ENCODE data around the gene CNPY1. TPM values are rescaled to one million over a fixed set of nuclear protein-coding genes. Genes with fewer than 3 reads are reported as not detected.

Gene CNPY1
- total RNA-seq, 1 donor from 2014 or later: not detected

DNA sequence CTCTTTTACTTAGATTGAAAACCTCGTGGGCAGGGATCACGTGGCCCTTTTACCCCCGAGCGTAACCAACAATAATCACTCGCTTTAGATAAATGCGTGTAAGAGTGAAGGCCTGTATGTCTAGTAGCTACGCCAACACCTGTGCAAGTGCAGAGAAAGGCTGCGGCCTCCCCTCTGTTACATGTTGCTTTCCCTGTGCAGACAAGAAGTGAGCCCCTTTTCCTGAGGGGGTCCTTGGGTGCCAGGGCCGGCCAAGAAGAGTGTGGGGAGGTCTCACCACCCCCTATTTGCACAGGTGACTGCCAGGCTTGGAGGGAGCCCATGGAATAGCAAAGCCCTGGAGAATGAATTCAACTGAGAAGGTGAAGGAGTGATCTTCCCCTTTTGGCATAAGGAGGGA lies 35.6 kb upstream of the CNPY1 start:
- no peak overlapping the region for H3K4me3 Mint-ChIP-seq
- peaks cover 8% of the 10 kb centered on the region for H3K4me1 Mint-ChIP-seq
- H3K9me3 Mint-ChIP-seq: no peaks in the 10 kb centered on the region
- TF ChIP-seq, protein P1, sequence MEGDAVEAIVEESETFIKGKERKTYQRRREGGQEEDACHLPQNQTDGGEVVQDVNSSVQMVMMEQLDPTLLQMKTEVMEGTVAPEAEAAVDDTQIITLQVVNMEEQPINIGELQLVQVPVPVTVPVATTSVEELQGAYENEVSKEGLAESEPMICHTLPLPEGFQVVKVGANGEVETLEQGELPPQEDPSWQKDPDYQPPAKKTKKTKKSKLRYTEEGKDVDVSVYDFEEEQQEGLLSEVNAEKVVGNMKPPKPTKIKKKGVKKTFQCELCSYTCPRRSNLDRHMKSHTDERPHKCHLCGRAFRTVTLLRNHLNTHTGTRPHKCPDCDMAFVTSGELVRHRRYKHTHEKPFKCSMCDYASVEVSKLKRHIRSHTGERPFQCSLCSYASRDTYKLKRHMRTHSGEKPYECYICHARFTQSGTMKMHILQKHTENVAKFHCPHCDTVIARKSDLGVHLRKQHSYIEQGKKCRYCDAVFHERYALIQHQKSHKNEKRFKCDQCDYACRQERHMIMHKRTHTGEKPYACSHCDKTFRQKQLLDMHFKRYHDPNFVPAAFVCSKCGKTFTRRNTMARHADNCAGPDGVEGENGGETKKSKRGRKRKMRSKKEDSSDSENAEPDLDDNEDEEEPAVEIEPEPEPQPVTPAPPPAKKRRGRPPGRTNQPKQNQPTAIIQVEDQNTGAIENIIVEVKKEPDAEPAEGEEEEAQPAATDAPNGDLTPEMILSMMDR (IDR thresholded peaks at IDR 0.05; ENCODE audit: unreplicated experiment): no peak
- DNase-seq (ENCODE audit: low spot score in 2 of 2, unreplicated experiment in 2 of 2): no peak
- no peak overlapping the region for H3K27ac Mint-ChIP-seq
- no peaks in the 10 kb centered on the region for H3K36me3 Mint-ChIP-seq
- peaks cover 61% of the 10 kb centered on the region for H3K27me3 Mint-ChIP-seq (ENCODE audit: low read depth)

DNA sequence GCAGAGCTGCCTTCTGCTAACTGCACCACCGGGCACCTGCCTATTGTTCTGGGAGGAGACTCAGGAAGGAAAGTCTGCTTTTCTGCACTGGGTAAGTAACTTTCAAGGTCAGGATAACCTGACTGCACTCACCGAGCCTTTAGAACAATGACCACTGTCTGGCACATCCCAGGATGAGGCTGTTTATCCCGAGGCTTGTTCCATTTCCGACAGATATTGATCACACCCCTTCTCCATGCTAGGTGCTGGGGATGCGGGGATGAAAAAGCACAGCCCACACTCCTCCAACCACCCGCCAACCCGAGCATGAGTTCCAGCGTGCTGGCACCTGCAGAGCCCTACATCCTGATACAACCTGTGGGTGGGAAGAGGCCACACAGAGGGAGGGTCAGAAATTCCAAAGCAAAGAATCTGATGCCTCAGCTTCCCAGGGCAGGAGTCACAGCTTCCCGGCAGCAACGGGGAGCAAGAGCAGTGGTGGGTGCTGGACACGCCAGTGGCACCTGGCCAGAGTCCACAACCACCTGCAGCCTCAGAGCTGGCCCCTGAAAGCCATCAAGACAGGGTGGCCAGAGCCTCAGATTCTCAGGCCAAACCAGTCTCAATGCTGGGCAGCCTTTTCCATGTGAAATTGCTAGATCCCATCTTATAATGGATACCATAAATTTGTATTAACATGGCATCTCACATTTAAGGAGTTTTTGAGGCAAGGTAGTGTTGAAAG lies 34.9 kb upstream of the CNPY1 start:
- no peak for DNase-seq (ENCODE audit: low spot score in 2 of 2, unreplicated experiment in 2 of 2)
- H3K27me3 Mint-ChIP-seq (ENCODE audit: low read depth): peaks cover 56% of the 10 kb centered on the region
- H3K27ac Mint-ChIP-seq: no peak overlapping the region
- H3K4me1 Mint-ChIP-seq: peaks cover 8% of the 10 kb centered on the region
- H3K36me3 Mint-ChIP-seq: no peaks in the 10 kb centered on the region
- TF ChIP-seq, protein P1 (IDR thresholded peaks at IDR 0.05; ENCODE audit: unreplicated experiment): no peak
- H3K4me3 Mint-ChIP-seq: no peak overlapping the region
- H3K9me3 Mint-ChIP-seq: no peaks in the 10 kb centered on the region

DNA sequence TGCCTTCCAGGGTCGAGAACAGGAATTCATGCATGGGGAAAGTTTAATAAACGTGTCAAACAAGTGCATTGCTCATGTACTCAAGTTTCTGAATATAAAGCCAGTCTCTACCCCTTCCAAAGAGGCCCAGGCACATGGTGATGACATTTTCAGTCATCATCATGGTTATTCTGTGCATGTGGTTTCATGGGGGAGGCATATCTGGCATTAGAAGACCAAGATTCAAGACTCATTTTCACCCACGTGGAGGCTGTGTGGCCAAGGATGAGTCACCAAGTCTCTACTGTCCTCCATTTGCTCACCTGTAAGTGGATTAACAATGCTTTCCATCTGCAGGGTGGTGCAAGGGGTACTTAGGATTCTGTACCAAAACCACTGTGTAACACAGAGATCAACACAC lies 34.0 kb upstream of the CNPY1 start:
- Mint-ChIP-seq H3K27me3 (ENCODE audit: low read depth) (peaks cover 51% of the 10 kb centered on the region), H3K36me3 (no peaks in the 10 kb centered on the region), H3K27ac (no peak overlapping the region), H3K4me3 (no peak overlapping the region), H3K9me3 (no peaks in the 10 kb centered on the region), H3K4me1 (peaks cover 6% of the 10 kb centered on the region)
- TF ChIP-seq, protein P1 (IDR thresholded peaks at IDR 0.05; ENCODE audit: unreplicated experiment): no peak
- no peak for DNase-seq (ENCODE audit: low spot score in 2 of 2, unreplicated experiment in 2 of 2)

DNA sequence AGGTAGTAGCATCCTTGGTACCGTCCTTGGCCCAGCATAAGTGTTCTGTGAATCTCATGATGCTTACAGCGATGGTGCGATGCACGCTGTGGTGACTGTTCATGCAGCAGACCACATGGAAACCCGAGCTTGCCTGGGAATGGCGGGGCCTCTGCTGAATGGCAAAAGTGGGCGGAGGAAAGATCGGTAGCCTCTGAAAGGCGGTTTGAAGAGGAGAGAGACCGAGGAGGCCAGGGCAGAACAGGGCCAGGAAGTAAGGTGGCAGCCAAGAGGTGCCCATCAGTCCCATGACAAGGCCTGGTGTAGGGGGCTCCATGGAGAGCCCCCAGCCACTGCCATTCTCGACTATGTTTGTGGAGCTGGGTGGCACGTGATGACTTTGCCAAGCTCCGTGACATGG lies 33.2 kb upstream of the CNPY1 start:
- Mint-ChIP-seq H3K4me3 (no peak overlapping the region), H3K9me3 (no peaks in the 10 kb centered on the region), H3K27me3 (ENCODE audit: low read depth) (peaks cover 43% of the 10 kb centered on the region), H3K4me1 (no peaks in the 10 kb centered on the region), H3K36me3 (no peaks in the 10 kb centered on the region), H3K27ac (no peak overlapping the region)
- no peak for DNase-seq (ENCODE audit: low spot score in 2 of 2, unreplicated experiment in 2 of 2)
- TF ChIP-seq, protein P1 (IDR thresholded peaks at IDR 0.05; ENCODE audit: unreplicated experiment): no peak

DNA sequence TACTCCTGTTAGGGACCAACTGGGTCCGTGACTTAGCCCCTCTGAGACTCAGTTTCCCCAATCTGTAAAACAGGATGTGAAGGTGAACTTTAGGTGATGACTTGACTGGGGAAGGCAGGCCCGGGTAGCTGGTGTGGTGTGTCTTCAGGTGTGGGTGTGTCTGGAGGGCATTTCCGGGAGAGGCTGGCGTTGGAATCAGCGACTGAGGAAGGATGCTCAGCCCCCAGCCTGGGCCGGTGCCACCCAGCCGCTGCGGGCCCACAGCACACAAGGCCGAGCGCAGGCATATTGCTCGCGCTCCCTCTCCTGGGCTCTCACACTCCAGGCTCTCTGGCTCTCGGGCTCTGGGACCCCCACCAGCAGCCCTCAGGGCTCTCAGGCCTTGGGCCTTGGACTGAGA lies 31.7 kb upstream of the CNPY1 start:
- TF ChIP-seq, protein P1 (IDR thresholded peaks at IDR 0.05; ENCODE audit: unreplicated experiment): no peak
- no peak for DNase-seq (ENCODE audit: low spot score in 2 of 2, unreplicated experiment in 2 of 2)
- Mint-ChIP-seq H3K27me3 (ENCODE audit: low read depth) (peaks cover 35% of the 10 kb centered on the region), H3K27ac (no peak overlapping the region), H3K9me3 (no peaks in the 10 kb centered on the region), H3K36me3 (no peaks in the 10 kb centered on the region), H3K4me3 (no peak overlapping the region), H3K4me1 (no peaks in the 10 kb centered on the region)

Data from mesothelial cell of epicardium (in vitro differentiated cells).